Transverse colon (tissue), 4 donors: ENCODE measurements around the gene PELI2.

Experiments
- POLR2AphosphoS5 ChIP-seq, 3 donors: sonication (generic); formaldehyde crosslinking; IDR thresholded peaks; one replicate each; pipeline ENCODE4 v1.6.1; 2016; ENCODE audit warnings: antibody characterized with exemption in 3 of 3
- TF ChIP-seq, protein P1 (sequence below), 5 experiments: fragments of 200-600 bp in 3 of 5; fragments of 450-650 bp in 2 of 5; sonication (generic) in 3 of 5; IDR thresholded peaks; 1 replicate in 2 of 5; 2 replicates in 3 of 5; pipeline ENCODE4 v1.5.1; 2016 to 2017; ENCODE audit warnings: antibody characterized with exemption in 5 of 5, inconsistent platforms in 3 of 5, mild to moderate bottlenecking in 2 of 5, moderate library complexity in 1 of 5

DNA sequence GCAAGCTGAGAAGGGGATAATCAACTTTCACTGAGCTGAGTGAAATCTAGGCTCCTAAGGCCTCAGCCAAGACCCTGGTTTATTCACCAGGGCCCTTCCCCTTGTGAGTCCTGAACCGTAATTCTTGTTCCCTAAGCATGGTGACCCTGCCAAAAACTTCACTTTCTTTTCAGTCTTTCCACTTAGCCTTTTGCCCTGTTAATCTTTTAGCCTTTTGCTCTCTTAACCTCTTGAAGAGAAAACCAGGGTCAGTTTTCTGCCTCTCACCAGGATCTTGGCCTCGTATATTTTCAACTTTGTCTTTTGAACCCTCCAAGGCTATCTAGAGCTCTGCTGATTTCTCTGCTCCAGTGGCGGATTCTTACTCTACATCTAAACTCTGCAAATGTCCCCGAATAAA lies 191.0 kb downstream of the PELI2 start:
- TF ChIP-seq, protein P1, sequence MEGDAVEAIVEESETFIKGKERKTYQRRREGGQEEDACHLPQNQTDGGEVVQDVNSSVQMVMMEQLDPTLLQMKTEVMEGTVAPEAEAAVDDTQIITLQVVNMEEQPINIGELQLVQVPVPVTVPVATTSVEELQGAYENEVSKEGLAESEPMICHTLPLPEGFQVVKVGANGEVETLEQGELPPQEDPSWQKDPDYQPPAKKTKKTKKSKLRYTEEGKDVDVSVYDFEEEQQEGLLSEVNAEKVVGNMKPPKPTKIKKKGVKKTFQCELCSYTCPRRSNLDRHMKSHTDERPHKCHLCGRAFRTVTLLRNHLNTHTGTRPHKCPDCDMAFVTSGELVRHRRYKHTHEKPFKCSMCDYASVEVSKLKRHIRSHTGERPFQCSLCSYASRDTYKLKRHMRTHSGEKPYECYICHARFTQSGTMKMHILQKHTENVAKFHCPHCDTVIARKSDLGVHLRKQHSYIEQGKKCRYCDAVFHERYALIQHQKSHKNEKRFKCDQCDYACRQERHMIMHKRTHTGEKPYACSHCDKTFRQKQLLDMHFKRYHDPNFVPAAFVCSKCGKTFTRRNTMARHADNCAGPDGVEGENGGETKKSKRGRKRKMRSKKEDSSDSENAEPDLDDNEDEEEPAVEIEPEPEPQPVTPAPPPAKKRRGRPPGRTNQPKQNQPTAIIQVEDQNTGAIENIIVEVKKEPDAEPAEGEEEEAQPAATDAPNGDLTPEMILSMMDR (IDR thresholded peaks at IDR 0.05): no peak
- TF ChIP-seq POLR2AphosphoS5 (IDR thresholded peaks at IDR 0.05): no peak
